Raji (cell line): Measurements from ENCODE around the gene MRPS31.

Source experiments
- POLR2A ChIP-seq: IDR thresholded peaks from 2 replicates; pipeline ENCODE4 v1.6.1; 2011; ENCODE audit warnings: low read depth, low read length, control low read depth; ENCODE audit not compliant: insufficient read depth

Gene MRPS31

DNA sequence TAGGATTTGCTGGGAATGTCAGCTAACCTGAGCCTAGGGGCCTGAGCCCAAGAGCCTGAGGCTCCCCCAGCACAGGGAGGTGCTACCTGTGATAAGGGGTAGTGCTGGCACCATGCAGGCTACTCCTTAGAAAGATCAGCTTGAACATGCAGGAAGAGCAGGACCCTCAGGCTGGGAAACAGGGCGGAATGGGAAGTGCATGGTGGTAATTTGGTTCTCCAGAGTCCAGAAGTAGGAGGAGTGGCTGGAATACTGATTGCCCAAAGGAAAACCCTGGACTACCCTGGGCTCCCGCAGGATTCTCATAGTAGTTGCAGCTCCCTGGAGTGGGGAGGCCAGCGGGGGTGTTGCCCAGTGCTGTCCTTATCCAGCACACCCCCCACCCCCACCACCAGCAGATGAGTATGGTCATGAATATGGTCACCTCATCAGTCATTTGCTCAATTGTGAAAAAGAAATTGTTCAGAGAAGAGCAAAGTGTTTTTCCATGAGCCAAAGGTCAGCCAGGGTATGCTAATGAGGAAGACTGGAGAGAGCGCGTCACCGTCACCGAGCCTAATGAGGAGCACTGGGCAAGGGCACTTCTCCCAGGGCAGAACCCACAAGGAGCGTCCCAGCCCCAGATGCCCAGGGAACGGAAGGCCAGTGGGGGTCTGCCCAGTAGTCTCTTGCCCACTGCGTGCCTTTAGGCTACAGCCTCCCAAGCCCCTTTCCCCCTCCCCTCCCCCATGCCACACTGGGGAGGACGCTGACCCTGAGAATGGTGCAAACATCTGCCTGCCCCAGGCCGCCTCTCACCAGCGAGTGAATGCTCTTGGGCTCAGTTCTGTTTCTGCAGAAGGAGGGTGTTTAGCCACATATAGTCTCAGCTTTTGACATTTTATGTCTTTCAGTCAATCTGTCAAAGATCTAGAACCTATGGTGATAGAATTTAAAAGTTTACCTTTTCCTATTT, 23.7 kb upstream of the MRPS31 start:
- TF ChIP-seq POLR2A = no peak

- no peak for TF ChIP-seq POLR2A
These were observed 22.3 kb upstream of the MRPS31 start for GRCh38 chr13:40793339-40793738.

- no peak for TF ChIP-seq POLR2A
These were observed 21.5 kb upstream of the MRPS31 start for GRCh38 chr13:40792284-40793051.

- no peak for TF ChIP-seq POLR2A
These were observed 19.2 kb upstream of the MRPS31 start for GRCh38 chr13:40790154-40790616.

GRCh38 chr13:40789275-40790153, 18.5 kb upstream of the MRPS31 start, which contains the start of gene SLC25A15:
TSS of gene SLC25A15 (plus strand) at chr13:40789611. CDS start at chr13:40793227, 3,616 bp downstream.
- peak; percentile 84 for TF ChIP-seq POLR2A

DNA sequence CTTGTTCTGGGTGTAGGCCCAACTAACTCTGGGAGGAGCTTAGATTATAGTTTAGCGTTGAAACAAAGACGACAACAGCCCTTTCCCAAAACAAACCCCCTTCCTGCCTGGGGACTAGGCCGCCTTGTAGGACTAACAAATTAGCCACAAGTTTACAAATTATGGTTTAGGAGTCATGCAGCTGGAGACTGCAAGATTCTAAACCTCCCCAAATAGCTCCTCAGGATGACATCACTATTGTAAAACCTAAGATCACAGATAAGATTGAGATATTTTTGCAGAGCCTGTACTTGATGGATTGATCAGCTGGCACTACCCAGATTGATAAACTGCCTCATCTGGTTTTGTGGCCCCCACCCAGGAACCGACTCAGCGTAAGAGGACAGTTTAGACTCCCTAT, 16.1 kb upstream of the MRPS31 start:
- no peak for TF ChIP-seq POLR2A

- TF ChIP-seq POLR2A = no peak
These were observed 15.6 kb upstream of the MRPS31 start for GRCh38 chr13:40786568-40786996.

- no peak for TF ChIP-seq POLR2A
These were observed 13.6 kb upstream of the MRPS31 start for GRCh38 chr13:40784540-40784939.

DNA sequence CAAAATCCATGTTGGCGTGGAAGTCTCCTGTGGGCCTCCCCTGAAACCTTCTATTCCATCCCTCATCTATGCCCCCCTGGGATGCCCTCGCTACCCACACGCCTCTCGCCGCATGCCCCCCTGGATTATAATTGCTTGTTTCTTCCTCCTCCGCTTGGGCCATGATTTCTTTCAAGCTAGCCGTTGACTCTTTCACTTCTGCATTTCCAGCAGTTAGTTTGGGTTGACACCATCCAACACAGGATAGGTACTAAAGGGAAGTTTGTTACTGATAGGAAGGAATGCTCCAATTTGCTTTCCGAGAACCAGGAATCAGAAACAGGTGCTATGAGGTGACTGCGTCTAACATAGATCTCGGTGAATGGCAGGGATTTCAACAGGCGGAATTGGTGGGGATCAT, 10.7 kb upstream of the MRPS31 start:
- TF ChIP-seq POLR2A = no peak

- no peak for TF ChIP-seq POLR2A
These were observed 9.9 kb upstream of the MRPS31 start for GRCh38 chr13:40780822-40781401.

- no peak for TF ChIP-seq POLR2A
These were observed 8.9 kb upstream of the MRPS31 start for GRCh38 chr13:40779796-40780285.

DNA sequence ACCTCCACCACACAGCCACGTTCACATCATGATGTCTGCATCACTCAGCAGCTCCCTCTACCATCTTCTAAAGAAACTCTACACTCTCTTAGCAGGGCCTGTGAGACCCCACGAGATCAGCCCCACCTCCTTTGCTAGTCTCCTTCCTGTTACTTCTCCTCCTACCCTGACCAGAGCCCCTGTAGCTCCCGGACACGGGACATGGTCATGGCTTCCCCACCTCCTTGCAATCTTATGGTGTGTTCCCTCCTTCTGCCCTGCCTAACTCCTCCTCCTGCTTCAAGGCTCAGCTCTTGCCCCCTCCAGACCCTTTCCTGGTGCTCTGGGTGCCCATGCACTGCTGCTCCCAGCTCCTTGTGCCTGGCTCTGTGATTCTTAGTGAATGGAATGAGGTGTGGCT, 8.1 kb upstream of the MRPS31 start:
- no peak for TF ChIP-seq POLR2A

- TF ChIP-seq POLR2A = no peak
These were observed 6.8 kb upstream of the MRPS31 start for GRCh38 chr13:40777809-40778175.

GRCh38 chr13:40777166-40777808, 6.3 kb upstream of the MRPS31 start:
- no peak; the same call in 1 of the 2 replicates for TF ChIP-seq POLR2A
